ENCODE data around the gene MOV10L1.

- no peak for TF ChIP-seq CTCF (IDR thresholded peaks at IDR 0.05; ENCODE audit: low read depth, low read length)
- no peak for TF ChIP-seq EZH2phosphoT487 (IDR thresholded peaks at IDR 0.05; ENCODE audit: low read depth)
Measured at GRCh38 chr22:50183141-50183971, 93.5 kb downstream of the MOV10L1 start.
